K562 (cell line): ENCODE results near the gene ATP8A1. TPM values are rescaled to one million over a fixed set of nuclear protein-coding genes. Genes with fewer than 3 reads are reported as not detected.

Experiments
- ATF4 ChIP-seq: fragments of 450-650 bp; formaldehyde crosslinking; IDR thresholded peaks from 2 replicates; pipeline ENCODE4 v1.4.0; 2022; ENCODE audit warnings: mild to moderate bottlenecking, moderate library complexity
- E2F6 ChIP-seq, 2 experiments: IDR thresholded peaks; 2 replicates each; pipeline ENCODE4 v1.6.1; 2011; ENCODE audit warnings: borderline replicate concordance in 1 of 2, control low read depth in 1 of 2, low read depth in 1 of 2, low read length in 1 of 2, mild to moderate bottlenecking in 1 of 2, mixed read lengths in 1 of 2, moderate library complexity in 1 of 2; ENCODE audit not compliant: insufficient read depth in 1 of 2, insufficient read length in 1 of 2, poor library complexity in 1 of 2, severe bottlenecking in 1 of 2; ENCODE audit errors: extremely low read depth in 1 of 2
- FUS ChIP-seq: fragments of 200-400 bp; formaldehyde crosslinking; optimal IDR thresholded peaks from 2 replicates; pipeline ENCODE3; 2017; ENCODE audit warnings: low read depth, low read length
- HMG20B ChIP-seq: fragments of 250-450 bp; sonication (Bioruptor Pico); IDR thresholded peaks from 2 replicates; pipeline ENCODE4 v1.5.0; 2021; ENCODE audit warnings: mild to moderate bottlenecking
- KDM2B ChIP-seq: fragments of 250-450 bp; sonication (Bioruptor Pico); IDR thresholded peaks from 2 replicates; pipeline ENCODE4 v1.8.0; 2021; ENCODE audit warnings: mild to moderate bottlenecking, moderate library complexity
- MAFG ChIP-seq: fragments of 450-650 bp; conservative IDR thresholded peaks from 2 replicates; pipeline ENCODE4 v1.6.1; 2016; ENCODE audit warnings: missing genetic modification characterization, missing compliant biosample characterization
- MGA ChIP-seq: fragments of 450-650 bp; IDR thresholded peaks from 2 replicates; pipeline ENCODE4 v1.6.1; 2016; ENCODE audit warnings: mild to moderate bottlenecking, moderate library complexity
- MYNN ChIP-seq, 2 experiments: sonication (generic); formaldehyde crosslinking in 1 of 2; IDR thresholded peaks; 2 replicates each; pipeline versions ENCODE4 v1.5.0 to v1.6.1; 2016 to 2020; ENCODE audit warnings: antibody characterized with exemption in 1 of 2, missing genetic modification reagents in 1 of 2
- ZNF395 ChIP-seq: fragments of 200-800 bp; sonication (Bioruptor generic); IDR thresholded peaks from 2 replicates; pipeline ENCODE4 v1.6.1; 2017; ENCODE audit warnings: missing genetic modification characterization, missing compliant biosample characterization
- polyA plus RNA-seq, 8 experiments: library from polyadenylated mRNA; depleted of rRNA in 4 of 8; stranded (reverse) in 5 of 8; unstranded in 3 of 8; fragments of >200 nt; fragmentation: Nextera tagmentation in 2 of 8; fragmentation: Illumina TruSeq in 1 of 8; extraction: Ambion mirVana in 2 of 8; extraction: Trizol in 1 of 8; gene quantifications; 2 replicates each; pipeline versions ENCODE4 v1.2.1 to v1.2.3, GENCODE V29; 2011 to 2014; ENCODE audit warnings: inconsistent platforms in 1 of 8, missing spikeins in 1 of 8
- total RNA-seq, 7 experiments: library from RNA; depleted of rRNA in 6 of 7; stranded (reverse); fragments of >200 nt in 6 of 7; fragmentation: Illumina TruSeq in 2 of 7; extraction: Trizol in 2 of 7; gene quantifications; 2 replicates each; pipeline versions ENCODE4 v1.2.1 to v1.2.3, GENCODE V29; 2011 to 2021; ENCODE audit warnings: low replicate concordance in 1 of 7

Gene ATP8A1
- total and polyA plus RNA-seq, 9 of the 15 experiments (the other 6 are each of a cell fraction or from before 2014, with no cell fraction given): 0.05 to 0.29 (median 0.07) TPM; not detected in 2

GRCh38 chr4:42466273-42466844 lies 190.5 kb downstream of the ATP8A1 start (continued):
- no peak for TF ChIP-seq MGA
- no peak for TF ChIP-seq MAFG (tag)
- TF ChIP-seq HMG20B (CRISPR knock-in tag): no peak
- TF ChIP-seq ATF4 (CRISPR knock-in tag): no peak
- no peak for TF ChIP-seq MYNN (IDR thresholded peaks at IDR 0.05)
- TF ChIP-seq MYNN (CRISPR knock-in tag; IDR thresholded peaks at IDR 0.05): no peak
- no peak for TF ChIP-seq FUS
- TF ChIP-seq E2F6 (IDR thresholded peaks at IDR 0.05; ENCODE audit: borderline replicate concordance in 1 of 2, extremely low read depth in 1 of 2, insufficient read depth in 1 of 2, insufficient read length in 1 of 2, low read depth in 1 of 2, low read length in 1 of 2, poor library complexity in 1 of 2, severe bottlenecking in 1 of 2): no peak
- no peak for TF ChIP-seq ZNF395
- TF ChIP-seq KDM2B (CRISPR knock-in tag): no peak
